HL-60 (cell line): ENCODE results near the gene DCTN1.
A peak's percentile ranks its signal among the peaks of the same experiment; 100 is the strongest.

Experiments
- POLR2AphosphoS5 ChIP-seq: IDR thresholded peaks from 2 replicates; pipeline ENCODE4 v1.6.1; 2012; ENCODE audit warnings: low read depth
- TF ChIP-seq, protein P1 (sequence below): IDR thresholded peaks from 2 replicates; pipeline ENCODE4 v1.6.1; 2012; ENCODE audit warnings: low read depth; ENCODE audit not compliant: insufficient replicate concordance
- TF ChIP-seq, protein P2 (sequence below): IDR thresholded peaks from one replicate; pipeline ENCODE4 v1.5.1; 2011; ENCODE audit warnings: low read length, control low read depth, inconsistent platforms; ENCODE audit not compliant: insufficient read depth

DNA sequence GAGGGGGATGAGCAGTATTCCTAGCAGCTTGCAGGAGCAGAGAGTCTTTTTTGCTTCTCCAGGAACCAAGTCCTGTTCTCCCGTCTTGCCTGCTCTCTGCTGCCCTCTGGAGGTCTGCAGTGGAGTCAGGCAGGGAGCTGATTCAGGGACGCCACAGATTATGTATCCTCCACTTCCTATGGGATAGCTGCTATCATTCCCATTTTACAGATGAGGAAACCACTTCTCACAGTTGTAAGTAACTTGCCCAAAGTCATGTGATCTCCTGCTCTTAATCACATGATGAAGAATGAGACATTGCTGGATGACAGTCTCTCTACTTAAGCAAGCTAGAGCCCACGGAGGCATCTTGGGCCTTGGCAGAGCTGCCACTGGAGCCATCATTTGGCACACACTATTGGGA, 45.2 kb downstream of the DCTN1 start:
- TF ChIP-seq, protein P1, sequence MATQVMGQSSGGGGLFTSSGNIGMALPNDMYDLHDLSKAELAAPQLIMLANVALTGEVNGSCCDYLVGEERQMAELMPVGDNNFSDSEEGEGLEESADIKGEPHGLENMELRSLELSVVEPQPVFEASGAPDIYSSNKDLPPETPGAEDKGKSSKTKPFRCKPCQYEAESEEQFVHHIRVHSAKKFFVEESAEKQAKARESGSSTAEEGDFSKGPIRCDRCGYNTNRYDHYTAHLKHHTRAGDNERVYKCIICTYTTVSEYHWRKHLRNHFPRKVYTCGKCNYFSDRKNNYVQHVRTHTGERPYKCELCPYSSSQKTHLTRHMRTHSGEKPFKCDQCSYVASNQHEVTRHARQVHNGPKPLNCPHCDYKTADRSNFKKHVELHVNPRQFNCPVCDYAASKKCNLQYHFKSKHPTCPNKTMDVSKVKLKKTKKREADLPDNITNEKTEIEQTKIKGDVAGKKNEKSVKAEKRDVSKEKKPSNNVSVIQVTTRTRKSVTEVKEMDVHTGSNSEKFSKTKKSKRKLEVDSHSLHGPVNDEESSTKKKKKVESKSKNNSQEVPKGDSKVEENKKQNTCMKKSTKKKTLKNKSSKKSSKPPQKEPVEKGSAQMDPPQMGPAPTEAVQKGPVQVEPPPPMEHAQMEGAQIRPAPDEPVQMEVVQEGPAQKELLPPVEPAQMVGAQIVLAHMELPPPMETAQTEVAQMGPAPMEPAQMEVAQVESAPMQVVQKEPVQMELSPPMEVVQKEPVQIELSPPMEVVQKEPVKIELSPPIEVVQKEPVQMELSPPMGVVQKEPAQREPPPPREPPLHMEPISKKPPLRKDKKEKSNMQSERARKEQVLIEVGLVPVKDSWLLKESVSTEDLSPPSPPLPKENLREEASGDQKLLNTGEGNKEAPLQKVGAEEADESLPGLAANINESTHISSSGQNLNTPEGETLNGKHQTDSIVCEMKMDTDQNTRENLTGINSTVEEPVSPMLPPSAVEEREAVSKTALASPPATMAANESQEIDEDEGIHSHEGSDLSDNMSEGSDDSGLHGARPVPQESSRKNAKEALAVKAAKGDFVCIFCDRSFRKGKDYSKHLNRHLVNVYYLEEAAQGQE: no peak
- TF ChIP-seq, protein P2, sequence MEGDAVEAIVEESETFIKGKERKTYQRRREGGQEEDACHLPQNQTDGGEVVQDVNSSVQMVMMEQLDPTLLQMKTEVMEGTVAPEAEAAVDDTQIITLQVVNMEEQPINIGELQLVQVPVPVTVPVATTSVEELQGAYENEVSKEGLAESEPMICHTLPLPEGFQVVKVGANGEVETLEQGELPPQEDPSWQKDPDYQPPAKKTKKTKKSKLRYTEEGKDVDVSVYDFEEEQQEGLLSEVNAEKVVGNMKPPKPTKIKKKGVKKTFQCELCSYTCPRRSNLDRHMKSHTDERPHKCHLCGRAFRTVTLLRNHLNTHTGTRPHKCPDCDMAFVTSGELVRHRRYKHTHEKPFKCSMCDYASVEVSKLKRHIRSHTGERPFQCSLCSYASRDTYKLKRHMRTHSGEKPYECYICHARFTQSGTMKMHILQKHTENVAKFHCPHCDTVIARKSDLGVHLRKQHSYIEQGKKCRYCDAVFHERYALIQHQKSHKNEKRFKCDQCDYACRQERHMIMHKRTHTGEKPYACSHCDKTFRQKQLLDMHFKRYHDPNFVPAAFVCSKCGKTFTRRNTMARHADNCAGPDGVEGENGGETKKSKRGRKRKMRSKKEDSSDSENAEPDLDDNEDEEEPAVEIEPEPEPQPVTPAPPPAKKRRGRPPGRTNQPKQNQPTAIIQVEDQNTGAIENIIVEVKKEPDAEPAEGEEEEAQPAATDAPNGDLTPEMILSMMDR: peak; percentile 95
- TF ChIP-seq POLR2AphosphoS5: no peak
